Heart left ventricle (tissue), 16 donors: ENCODE results near the gene GHRL. TPM values are rescaled to one million over a fixed set of nuclear protein-coding genes. Genes with fewer than 3 reads are reported as not detected.

Experiments
- ATAC-seq, 4 donors: fragments of 200-7000 bp; cut with Tn5 transposase; one replicate each; pipeline ENCODE4 v1.9.1; 2020 to 2022; ENCODE audit warnings: moderate library complexity in 4 of 4, mild to moderate bottlenecking in 3 of 4, moderate number of reproducible peaks in 1 of 4
- DNase-seq, 5 donors: peaks; one replicate each; pipeline ENCODE4 v3.0.0-alpha.2; 2020
- H3K27ac ChIP-seq, 12 donors: fragments of 200-600 bp; sonication (generic) in 4 of 12; one replicate each; pipeline versions ENCODE4 v1.5.0 to v1.8.0; 2016 to 2022; ENCODE audit warnings: mild to moderate bottlenecking in 2 of 12
- H3K27me3 ChIP-seq, 9 donors: fragments of 200-600 bp; sonication (generic) in 2 of 9; one replicate each; pipeline versions ENCODE4 v1.5.1 to v1.8.0; 2016 to 2022; ENCODE audit warnings: mild to moderate bottlenecking in 3 of 9
- H3K36me3 ChIP-seq, 9 donors: fragments of 200-600 bp; sonication (generic) in 2 of 9; one replicate each; pipeline versions ENCODE4 v1.5.0 to v1.8.0; 2018 to 2022; ENCODE audit warnings: mild to moderate bottlenecking in 2 of 9
- H3K4me1 ChIP-seq, 12 donors: fragments of 200-600 bp; sonication (generic) in 4 of 12; one replicate each; pipeline versions ENCODE4 v1.5.0 to v1.8.0; 2016 to 2022; ENCODE audit warnings: mild to moderate bottlenecking in 3 of 12
- H3K4me3 ChIP-seq, 12 donors: fragments of 200-600 bp; sonication (generic) in 4 of 12; one replicate each; pipeline versions ENCODE4 v1.5.0 to v1.8.0; 2017 to 2022; ENCODE audit warnings: mild to moderate bottlenecking in 9 of 12, moderate library complexity in 4 of 12
- H3K9me3 ChIP-seq, 12 donors: fragments of 200-600 bp; sonication (generic) in 4 of 12; one replicate each; pipeline versions ENCODE4 v1.5.0 to v1.8.0; 2016 to 2022; ENCODE audit warnings: mild to moderate bottlenecking in 1 of 12
- CTCF ChIP-seq, 12 donors: fragments of 200-600 bp; sonication (generic) in 4 of 12; IDR thresholded peaks; one replicate each; pipeline versions ENCODE4 v1.5.0 to v1.8.0; 2018 to 2022; ENCODE audit warnings: antibody characterized with exemption in 12 of 12, mild to moderate bottlenecking in 5 of 12
- POLR2A ChIP-seq, 2 donors: fragments of 450-650 bp; IDR thresholded peaks; one replicate each; pipeline ENCODE4 v1.6.1; 2017; ENCODE audit warnings: antibody characterized with exemption in 2 of 2, mild to moderate bottlenecking in 2 of 2, moderate library complexity in 2 of 2
- WGBS, 4 donors: extraction: QIAGEN DNeasy Blood & Tissue Kit in 2 of 4; methylation state at CpG; one replicate each; pipeline versions ENCODE4 v1.1.5 to v1.1.7; 2013 to 2018; 5-methylcytosine and 5-hydroxymethylcytosine counted together
- intact Hi-C, 10 donors: fragments of 100-400 bp; cut with DNase I; formaldehyde crosslinking; loops; one replicate each; pipeline versions ENCODE4 v1.11.1 to v1.14.2; 2022
- polyA plus RNA-seq, 2 donors: library from polyadenylated mRNA; stranded (reverse); fragments of 200-250 nt; gene quantifications; one replicate each; pipeline ENCODE4 v1.2.3, GENCODE V29; 2013
- total RNA-seq, 9 donors: library from RNA; depleted of rRNA in 2 of 9; stranded (reverse); fragments of >200 nt in 2 of 9; fragmentation: NEBNext Ultra II Directional in 3 of 9; extraction: Animal tissue kit (Norgen Biotek cat#: 25700) in 3 of 9; gene quantifications; one replicate each; pipeline versions ENCODE4 v1.1.0 to v1.2.4, GENCODE V29; 2016 to 2023
- donor health status: ischemic (EF 13 %, LVEDD 7.1; RV severe dilation, severe dysfunction).
- donor health status: healthy with polysubstance abuse.
- donor health status: DM: no; HTN: yes; CAD: no.
- donor health status: DM: no; HTN: no; CAD: no.
- donor health status: ischemic (EF 25% LVEDD 6.9; RV normal size, moderate dysfunction).
- donor health status: ischemic (EF 25% LVEDD 5.7; RV mildly dilated, moderate dysfunction).
- donor health status: healthy.
- donor health status: DM: yes; HTN: yes; CAD: no.
- donor health status: ischemic (EF 35%, LVEDD 5.7; RV mildly dilated, moderate dysfunction).
- donor health status: nonischemic (EF 11% LVEDD 7.7; RV severe dilation, severe dysfunction).
- donor health status: DM: yes; HTN: yes; CAD: no.
- donor health status: PGD.
- donor health status: ischemic (EF 29% LVEDD 5.4; RV normal size, mild dysfunction).
- donor health status: nonischemic (EF 23%, LVEDD 6.1; RV moderate dilation, normal function).

Gene GHRL
- total and polyA plus RNA-seq, 11 donors: 0.18 to 2.1 (median 0.61) TPM; not detected in 6

GRCh38 chr3:10281951-10282350 lies 10.8 kb downstream of the GHRL start:
- H3K36me3 ChIP-seq: peaks cover 0 to 91% (median 53%) of the 10 kb centered on the region in 9 donors
- H3K4me3 ChIP-seq: no peak overlapping the region
- no peaks in the 10 kb centered on the region for H3K9me3 ChIP-seq
- H3K4me1 ChIP-seq: peaks cover 0 to 23% (median 2%) of the 10 kb centered on the region in 12 donors
- ATAC-seq: peak in 1 of 4 donors; percentile 68
- TF ChIP-seq POLR2A (IDR thresholded peaks at IDR 0.05): no peak
- TF ChIP-seq CTCF (IDR thresholded peaks at IDR 0.05): no peak
- WGBS, 4 donors: 73 to 83% (median 76%) methylated on average over 5 of the region's 5 CpGs
- no peak for DNase-seq
- no peak overlapping the region for H3K27ac ChIP-seq
- intact Hi-C loops: no loop called here
- H3K27me3 ChIP-seq: no peaks in the 10 kb centered on the region

GRCh38 chr3:10280571-10280970 lies 12.2 kb downstream of the GHRL start:
- peaks cover 0 to 23% (median 2%) of the 10 kb centered on the region in 12 donors for H3K4me1 ChIP-seq
- DNase-seq (no peak), ATAC-seq (no peak)
- intact Hi-C loops: no loop called here
- peaks cover 0 to 89% (median 59%) of the 10 kb centered on the region in 9 donors for H3K36me3 ChIP-seq
- no peak overlapping the region for H3K27ac ChIP-seq
- H3K9me3 ChIP-seq: no peaks in the 10 kb centered on the region
- no peaks in the 10 kb centered on the region for H3K27me3 ChIP-seq
- WGBS, 4 donors: 81 to 92% (median 88%) methylated on average over 6 of the region's 6 CpGs
- no peak overlapping the region for H3K4me3 ChIP-seq
- no peak for TF ChIP-seq POLR2A (IDR thresholded peaks at IDR 0.05)
- no peak for TF ChIP-seq CTCF (IDR thresholded peaks at IDR 0.05)

- Histone ChIP-seq H3K4me3 (no peak overlapping the region), H3K27me3 (no peaks in the 10 kb centered on the region), H3K9me3 (no peaks in the 10 kb centered on the region), H3K36me3 (peaks cover 0 to 84% (median 63%) of the 10 kb centered on the region in 9 donors), H3K27ac (no peak overlapping the region), H3K4me1 (peaks cover 0 to 20% (median 2%) of the 10 kb centered on the region in 12 donors)
- no peak for DNase-seq
- intact Hi-C loops: no loop called here
- 71 to 87% (median 85%) methylated on average over 5 of the region's 5 CpGs for WGBS, 4 donors
- TF ChIP-seq POLR2A (IDR thresholded peaks at IDR 0.05) (no peak), CTCF (IDR thresholded peaks at IDR 0.05) (no peak)
- ATAC-seq: no peak
Measured at GRCh38 chr3:10280177-10280529, 12.6 kb downstream of the GHRL start.

- Histone ChIP-seq H3K27me3 (no peaks in the 10 kb centered on the region), H3K4me1 (peaks cover 0 to 15% (median 2%) of the 10 kb centered on the region in 12 donors), H3K4me3 (no peak overlapping the region), H3K9me3 (no peaks in the 10 kb centered on the region), H3K27ac (no peak overlapping the region), H3K36me3 (peaks cover 0 to 84% (median 66%) of the 10 kb centered on the region in 9 donors)
- intact Hi-C loops: no loop called here
- 88 to 92% (median 91%) methylated on average over 13 of the region's 13 CpGs for WGBS, 4 donors
- DNase-seq (no peak), ATAC-seq (no peak)
- TF ChIP-seq CTCF (IDR thresholded peaks at IDR 0.05) (no peak), POLR2A (IDR thresholded peaks at IDR 0.05) (no peak)
Measured at GRCh38 chr3:10279384-10280176, 13.2 kb downstream of the GHRL start.
